Measurements from ENCODE around the gene INPPL1.
"Not testable (repeated sequence)": the region's sequence is repeated elsewhere in the genome, so short reads cannot be mapped to it uniquely, and the experiment has no call there.

The INPPL1 gene, protein sequence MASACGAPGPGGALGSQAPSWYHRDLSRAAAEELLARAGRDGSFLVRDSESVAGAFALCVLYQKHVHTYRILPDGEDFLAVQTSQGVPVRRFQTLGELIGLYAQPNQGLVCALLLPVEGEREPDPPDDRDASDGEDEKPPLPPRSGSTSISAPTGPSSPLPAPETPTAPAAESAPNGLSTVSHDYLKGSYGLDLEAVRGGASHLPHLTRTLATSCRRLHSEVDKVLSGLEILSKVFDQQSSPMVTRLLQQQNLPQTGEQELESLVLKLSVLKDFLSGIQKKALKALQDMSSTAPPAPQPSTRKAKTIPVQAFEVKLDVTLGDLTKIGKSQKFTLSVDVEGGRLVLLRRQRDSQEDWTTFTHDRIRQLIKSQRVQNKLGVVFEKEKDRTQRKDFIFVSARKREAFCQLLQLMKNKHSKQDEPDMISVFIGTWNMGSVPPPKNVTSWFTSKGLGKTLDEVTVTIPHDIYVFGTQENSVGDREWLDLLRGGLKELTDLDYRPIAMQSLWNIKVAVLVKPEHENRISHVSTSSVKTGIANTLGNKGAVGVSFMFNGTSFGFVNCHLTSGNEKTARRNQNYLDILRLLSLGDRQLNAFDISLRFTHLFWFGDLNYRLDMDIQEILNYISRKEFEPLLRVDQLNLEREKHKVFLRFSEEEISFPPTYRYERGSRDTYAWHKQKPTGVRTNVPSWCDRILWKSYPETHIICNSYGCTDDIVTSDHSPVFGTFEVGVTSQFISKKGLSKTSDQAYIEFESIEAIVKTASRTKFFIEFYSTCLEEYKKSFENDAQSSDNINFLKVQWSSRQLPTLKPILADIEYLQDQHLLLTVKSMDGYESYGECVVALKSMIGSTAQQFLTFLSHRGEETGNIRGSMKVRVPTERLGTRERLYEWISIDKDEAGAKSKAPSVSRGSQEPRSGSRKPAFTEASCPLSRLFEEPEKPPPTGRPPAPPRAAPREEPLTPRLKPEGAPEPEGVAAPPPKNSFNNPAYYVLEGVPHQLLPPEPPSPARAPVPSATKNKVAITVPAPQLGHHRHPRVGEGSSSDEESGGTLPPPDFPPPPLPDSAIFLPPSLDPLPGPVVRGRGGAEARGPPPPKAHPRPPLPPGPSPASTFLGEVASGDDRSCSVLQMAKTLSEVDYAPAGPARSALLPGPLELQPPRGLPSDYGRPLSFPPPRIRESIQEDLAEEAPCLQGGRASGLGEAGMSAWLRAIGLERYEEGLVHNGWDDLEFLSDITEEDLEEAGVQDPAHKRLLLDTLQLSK

DNA sequence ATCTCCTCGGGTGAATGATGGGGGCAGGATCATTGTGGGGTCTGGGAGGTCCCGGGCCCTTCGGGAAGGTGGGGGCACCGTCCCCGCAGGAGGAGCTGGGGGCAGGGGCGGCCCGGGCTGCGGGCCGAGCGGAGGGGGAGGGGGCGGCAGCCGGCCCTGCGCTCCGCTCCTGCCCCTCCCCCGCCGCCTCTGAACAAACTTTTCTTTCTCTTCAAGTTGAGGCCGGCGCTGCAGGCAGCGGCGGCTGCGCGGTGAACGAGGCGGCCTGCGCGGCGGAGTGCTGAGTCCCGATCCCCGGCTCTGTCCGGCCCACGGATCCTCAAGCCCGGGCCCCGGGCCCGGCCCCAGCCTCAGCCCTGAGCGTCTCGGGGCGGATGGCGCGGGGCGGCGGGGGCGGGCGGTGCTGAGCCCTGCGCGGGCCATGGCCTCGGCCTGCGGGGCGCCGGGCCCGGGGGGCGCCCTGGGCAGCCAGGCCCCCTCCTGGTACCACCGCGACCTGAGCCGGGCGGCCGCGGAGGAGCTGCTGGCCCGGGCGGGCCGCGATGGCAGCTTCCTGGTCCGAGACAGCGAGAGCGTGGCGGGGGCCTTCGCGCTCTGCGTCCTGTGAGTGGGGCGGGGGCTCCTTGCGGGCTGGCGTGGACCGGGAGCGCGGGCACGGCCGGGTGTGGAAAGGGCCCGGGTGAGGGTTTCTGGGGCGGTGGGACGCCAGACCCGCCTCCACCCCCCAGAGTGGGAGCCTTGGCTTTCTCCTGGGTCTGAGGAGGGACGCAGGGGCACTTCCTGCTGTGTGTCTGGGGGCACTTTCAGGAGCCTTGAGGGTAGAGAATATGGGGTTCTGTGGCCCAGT, at the start of gene INPPL1:
Gene INPPL1 (plus strand): TSS at position 204 of the 847 bp plus-strand sequence. CDS start 218 bp downstream, at position 422.
- DNase-seq (ENCODE audit: low read depth, low spot score): no peak

DNA sequence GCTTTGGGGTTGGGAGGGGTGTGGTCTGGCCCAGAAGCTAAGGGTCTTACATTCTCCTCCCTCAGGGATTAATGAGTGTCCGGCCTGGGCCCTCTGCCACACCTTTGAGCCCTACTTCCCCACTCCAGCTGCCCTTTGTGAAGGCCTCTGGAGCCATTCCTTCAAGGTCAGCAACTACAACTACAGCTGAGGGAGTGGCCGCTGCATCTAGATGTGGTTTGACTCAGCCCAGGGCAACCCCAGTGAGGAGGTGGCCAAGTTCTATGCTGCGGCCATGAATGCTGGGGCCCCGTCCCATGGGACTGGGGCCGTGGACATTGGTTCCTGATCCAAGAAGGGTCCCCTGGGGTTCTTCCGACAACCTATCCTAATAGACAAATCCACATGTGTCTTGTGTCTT, 46.9 kb upstream of the INPPL1 start:
- DNase-seq (ENCODE audit: low read depth, low spot score): no peak

DNA sequence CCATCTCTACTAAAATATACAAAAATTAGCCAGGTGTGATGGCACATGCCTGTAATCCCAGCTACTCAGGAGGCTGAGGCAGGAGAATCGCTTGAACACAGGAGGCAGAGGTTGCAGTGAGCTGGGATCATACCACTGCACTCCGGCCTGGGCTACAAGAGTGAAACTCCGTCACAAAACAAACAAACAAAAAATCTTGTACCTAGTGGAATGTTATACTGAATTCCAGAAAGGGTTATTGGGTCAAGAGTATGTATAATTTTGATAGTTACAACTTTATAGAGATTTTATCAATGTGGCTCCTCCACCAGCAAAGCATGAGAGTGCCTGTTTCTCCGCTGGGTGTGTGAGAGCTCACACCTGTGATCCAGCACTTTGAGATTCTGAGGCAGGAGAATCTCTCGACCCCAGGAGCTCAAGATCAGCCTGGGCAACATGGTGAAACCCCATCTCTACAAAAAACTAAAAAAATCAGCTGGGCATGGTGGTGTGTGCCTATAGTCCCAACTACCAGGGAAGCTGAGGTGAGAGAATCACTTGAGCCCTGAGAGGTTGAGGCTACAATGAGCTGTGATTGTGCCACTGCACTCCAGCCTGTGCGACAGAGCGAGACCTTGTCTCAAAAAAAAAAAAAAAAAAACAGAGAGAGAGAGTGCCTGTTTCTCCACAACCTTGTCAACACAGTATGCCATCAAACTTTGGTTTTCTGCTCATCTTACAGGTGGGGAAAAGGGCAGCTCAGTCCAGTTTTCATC, 45.3 kb upstream of the INPPL1 start:
- no peak for DNase-seq (ENCODE audit: low read depth, low spot score)

DNA sequence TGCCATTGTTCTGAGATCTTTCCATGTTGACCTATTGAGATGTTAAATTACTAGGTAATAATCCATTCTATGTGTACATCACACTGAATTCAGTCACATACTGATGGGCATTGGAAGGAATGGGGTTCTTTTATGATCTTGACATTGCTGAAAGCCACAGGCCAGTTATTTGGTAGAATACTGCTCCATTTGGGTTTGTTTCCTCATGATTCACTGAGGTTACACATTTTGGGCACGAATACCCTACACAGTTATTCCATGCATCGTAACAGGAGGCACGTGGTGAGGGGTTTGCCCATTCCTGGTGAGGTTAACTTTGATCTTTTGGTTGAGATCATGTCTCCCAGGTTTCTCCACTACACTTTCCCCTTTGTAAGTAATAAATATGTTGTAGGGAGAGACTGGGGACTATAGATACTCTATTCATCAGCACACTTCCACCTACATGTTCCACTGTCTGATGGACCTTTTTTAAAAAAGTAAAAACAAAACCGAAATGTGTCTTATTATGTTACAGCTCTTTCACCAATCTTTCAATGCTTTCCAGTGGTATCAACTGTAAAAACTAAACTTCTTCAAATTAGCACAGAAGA, 44.7 kb upstream of the INPPL1 start:
- DNase-seq (ENCODE audit: low read depth, low spot score): no peak

DNA sequence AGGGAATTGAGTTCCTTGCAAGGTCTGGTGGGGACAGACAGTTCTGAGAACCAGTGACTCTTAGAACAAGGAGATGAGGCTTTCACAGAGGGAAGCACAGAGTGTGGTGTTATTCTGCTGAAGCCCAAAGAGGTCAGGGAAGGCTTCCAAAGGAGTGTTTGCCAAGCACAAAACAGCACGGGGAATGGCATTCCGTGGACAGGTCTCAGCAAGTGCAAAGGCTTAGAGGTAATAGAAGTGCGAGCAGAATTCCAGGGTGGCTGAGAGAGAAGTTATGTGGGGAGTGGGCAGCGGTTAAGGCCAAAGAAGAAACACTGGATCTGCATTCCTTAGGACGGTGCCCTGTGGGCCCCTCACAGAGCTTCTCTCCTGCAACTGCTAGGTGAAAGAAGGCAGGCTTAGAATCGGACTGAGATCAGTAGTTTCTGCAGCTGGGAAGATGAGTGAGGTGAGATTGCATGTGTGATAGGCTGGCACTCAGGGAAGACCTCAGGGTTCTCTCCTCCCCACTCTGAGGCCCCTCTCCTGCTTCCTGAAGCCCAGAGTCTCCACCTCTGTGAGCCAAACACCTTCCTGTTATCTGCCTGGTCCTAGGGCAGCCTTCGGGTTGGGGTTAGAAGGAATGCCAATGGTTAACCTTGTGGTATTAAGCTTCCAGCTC, 43.5 kb upstream of the INPPL1 start:
- DNase-seq (ENCODE audit: low read depth, low spot score): not testable (repeated sequence)

DNA sequence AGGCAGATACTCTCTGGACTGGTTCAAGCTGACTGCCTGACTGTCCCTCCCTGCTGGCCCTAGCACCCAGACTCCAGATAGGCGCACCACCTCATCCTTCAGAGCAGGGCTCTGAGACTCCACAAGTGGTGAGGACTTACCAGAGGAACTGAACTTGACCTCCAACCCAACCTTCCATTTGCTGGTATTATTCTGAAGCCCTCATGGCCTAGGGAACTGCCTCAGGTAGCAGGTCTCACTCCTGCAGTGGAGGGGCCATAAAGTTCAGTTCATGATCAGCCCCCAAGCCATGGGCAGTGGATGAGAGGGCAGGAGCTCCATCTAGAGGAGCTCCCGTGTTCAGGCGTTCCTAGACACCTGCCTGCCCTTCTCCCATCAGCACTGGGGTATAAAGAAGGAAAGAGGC, 43.0 kb upstream of the INPPL1 start:
- not testable (repeated sequence) for DNase-seq (ENCODE audit: low read depth, low spot score)

DNA sequence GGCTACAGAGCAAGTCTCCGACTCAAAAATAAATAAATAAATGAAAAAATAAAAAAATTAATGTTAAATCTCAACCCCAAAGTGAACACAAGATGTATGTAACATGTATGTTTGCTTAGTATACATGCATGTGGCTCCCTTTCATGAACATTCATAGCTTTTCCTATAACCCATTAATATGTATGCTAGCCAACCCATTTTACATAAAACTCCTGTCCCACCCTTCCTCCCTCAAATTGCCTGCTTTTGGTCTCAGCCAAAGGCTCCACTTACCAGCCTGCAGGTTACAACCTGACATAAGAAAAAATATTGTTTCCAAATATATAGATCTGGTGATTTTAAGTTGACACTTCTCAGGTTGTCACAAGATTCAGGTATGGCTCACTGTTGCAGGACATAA, 36.3 kb upstream of the INPPL1 start:
- no peak for DNase-seq (ENCODE audit: low read depth, low spot score)

DNA sequence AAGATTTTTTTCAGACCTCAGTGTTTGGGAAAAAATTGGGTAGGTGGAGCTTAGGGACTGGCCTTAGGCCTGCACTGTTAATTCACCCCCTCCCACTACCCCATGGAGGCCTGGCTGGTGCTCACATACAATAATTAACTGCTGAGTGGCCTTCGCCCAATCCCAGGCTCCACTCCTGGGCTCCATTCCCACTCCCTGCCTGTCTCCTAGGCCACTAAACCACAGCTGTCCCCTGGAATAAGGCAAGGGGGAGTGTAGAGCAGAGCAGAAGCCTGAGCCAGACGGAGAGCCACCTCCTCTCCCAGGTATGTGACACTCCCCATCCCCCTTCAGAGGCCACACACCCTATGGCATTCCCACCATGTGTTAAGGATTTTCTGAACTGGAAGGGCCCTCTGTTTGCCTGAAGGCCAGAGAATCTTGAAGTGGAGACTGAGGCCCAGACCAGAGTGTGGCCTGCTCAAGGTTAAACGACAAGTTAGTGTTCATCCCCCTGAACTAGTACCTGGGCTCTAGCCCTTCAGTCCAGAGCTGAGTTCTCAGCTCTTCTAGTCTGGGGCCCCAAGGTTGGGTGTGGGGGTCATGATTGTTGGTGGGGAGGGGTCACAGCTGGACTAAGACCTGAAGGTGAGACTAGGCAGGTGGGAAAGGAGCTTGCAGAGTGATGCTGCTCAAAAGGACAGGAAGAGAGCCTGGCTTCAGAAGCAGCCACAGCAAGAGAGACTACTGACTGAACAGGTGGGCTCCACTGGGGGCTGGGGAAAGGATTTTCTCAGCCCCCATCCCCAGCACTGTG, 34.9 kb upstream of the INPPL1 start:
- no peak for DNase-seq (ENCODE audit: low read depth, low spot score)

DNA sequence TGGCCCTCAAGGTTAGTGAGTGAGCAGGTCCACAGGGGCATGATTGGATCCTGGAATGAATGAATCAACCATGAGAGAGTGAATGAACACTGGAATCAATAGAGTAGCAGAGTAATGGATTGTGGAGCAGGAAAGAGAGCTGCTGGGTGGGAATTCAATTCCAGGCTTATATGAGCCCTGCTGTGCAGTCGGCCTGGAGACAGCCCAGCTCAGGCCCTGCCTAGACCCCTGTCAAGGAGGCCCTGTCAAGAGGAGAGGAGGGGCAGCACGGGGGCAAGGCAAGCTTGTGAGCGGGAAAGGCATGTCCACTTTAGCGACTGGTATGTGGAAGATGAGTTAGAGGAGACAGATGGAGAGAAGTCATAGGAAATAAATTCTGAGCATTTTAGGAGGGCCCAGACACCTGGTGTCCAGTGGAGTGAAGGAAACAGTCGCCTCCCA, 33.9 kb upstream of the INPPL1 start:
- no peak for DNase-seq (ENCODE audit: low read depth, low spot score)

DNA sequence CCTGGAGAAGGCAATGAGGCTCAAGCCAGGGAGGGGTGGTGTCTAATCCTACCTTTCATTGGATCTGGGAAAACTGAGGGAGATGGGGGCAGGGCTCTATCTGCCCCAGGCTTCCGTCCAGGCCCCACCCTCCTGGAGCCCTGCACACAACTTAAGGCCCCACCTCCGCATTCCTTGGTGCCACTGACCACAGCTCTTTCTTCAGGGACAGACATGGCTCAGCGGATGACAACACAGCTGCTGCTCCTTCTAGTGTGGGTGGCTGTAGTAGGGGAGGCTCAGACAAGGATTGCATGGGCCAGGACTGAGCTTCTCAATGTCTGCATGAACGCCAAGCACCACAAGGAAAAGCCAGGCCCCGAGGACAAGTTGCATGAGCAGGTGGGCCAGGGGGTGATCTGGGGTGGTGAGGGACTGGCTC, 32.6 kb upstream of the INPPL1 start, which contains the start of gene FOLR1:
Gene FOLR1 (plus strand): TSS at position 180 of the 421 bp plus-strand sequence. CDS start 34 bp downstream, at position 214.
- no peak for DNase-seq (ENCODE audit: low read depth, low spot score)

DNA sequence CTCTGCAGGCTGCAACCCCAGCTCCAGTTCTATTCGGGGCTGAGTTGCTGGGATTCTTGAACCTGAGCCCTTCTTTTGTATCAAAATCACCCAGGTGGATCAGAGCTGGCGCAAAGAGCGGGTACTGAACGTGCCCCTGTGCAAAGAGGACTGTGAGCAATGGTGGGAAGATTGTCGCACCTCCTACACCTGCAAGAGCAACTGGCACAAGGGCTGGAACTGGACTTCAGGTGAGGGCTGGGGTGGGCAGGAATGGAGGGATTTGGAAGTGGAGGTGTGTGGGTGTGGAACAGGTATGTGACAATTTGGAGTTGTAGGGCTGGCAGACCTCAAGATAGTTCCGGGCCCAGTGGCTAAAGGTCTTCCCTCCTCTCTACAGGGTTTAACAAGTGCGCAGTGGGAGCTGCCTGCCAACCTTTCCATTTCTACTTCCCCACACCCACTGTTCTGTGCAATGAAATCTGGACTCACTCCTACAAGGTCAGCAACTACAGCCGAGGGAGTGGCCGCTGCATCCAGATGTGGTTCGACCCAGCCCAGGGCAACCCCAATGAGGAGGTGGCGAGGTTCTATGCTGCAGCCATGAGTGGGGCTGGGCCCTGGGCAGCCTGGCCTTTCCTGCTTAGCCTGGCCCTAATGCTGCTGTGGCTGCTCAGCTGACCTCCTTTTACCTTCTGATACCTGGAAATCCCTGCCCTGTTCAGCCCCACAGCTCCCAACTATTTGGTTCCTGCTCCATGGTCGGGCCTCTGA, 28.9 kb upstream of the INPPL1 start:
- DNase-seq (ENCODE audit: low read depth, low spot score): no peak

DNA sequence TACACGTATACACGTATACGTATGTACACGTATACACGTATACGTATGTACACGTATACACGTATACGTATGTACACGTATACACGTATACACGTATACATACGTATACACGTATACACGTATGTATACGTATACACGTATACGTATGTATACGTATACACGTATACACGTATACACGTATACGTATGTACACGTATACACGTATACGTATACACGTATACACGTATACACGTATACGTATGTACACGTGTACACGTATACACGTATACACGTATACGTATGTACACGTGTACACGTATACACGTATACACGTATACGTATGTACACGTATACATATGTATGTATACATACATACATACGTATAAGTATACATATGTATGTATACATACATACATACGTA, 23.1 kb upstream of the INPPL1 start:
- not testable (repeated sequence) for DNase-seq (ENCODE audit: low read depth, low spot score)

DNA sequence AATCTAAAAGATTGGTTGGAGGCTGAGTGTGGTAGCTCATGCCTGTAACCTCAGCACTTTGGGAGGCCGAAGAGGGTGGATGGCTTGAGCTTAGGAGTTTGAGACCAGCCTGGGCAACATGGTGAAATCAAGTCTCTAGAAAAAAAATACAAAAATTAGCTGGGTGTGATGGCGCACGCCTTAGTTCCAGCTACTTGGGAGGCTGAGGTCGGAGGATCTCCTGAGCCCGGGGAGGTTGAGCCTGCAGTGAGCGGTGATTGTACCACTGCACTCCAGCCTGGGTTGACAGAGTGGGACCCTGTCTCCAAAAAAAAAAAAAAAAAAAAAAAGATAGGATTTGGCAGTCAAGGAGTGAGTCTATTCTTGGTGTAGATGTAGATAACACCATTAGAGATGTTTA, 22.0 kb upstream of the INPPL1 start:
- no peak for DNase-seq (ENCODE audit: low read depth, low spot score)

DNA sequence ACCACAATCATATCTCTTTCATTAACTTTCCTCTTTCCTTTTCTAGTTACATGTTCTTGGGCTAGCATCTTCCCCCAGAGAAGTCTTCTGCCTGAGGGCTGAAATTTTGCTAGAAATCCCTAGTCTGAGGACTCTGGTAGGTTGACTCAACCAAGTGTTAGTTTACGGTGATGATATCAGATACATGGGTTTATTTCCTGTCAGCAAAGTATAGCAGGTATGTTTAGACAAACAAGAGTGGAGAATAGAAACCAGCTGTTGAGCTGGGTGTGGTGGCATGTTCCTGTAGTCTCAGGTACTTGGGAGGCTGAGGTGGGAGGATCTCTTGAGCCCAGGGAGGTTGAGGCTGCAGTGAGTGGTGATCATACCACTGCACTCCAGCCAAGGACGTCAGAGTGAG, 21.4 kb upstream of the INPPL1 start:
- DNase-seq (ENCODE audit: low read depth, low spot score): no peak

DNA sequence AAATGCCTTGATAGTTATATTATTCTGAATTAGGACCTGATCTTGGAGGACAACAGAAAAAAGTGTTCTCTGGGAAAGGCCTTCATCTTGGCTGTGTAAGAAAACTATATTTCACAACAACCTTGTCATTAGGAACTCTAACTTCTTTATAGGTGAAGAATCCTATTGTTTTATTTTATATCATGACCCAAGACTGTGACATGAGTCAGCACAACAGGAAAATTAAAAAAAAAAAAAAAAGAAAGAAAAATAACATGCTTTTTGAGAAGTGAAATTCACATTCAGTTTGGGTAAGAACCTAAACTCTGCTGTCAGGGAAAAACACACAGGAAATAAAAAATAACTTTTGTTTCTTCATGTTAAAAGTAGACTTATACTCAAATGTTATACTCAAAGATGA, 19.7 kb upstream of the INPPL1 start:
- DNase-seq (ENCODE audit: low read depth, low spot score): no peak

DNA sequence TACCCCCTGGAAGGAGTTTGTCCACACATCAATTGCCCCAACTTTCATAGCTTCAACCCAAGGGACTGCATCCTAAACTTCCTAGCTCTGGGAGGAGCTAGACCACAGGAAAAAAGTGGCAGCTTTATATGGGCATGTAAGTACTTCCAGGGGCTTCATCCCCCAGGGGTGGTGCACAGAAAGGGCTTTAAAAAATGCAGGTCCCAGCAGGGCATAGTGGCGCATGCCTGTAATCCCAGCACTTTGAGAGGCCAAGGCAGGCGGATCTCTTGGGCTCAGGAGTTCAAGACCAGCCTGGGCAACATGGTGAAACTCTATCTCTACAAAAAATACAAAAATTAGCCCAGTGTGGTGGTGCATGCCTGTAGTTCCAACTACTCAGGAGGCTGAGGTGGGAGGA, 17.8 kb upstream of the INPPL1 start:
- not testable (repeated sequence) for DNase-seq (ENCODE audit: low read depth, low spot score)

DNA sequence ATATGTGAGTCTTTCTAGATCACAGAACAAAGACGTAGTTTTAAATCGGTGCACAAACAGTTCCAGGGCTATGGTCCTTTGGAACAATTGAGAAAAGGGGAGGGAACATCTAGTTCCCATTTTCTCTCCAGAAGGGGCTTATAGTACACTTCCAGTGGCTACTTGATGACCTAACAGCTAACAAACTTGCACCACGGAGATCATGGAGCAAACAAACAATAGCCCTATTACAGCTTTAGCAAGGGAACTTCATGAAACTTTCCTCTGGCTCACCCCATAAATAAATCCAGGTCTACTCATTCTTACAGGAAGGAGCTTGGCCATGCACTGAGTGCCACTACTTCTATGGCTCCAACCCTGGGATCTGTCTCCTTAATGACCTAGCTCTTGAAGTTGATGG, 16.3 kb upstream of the INPPL1 start:
- no peak for DNase-seq (ENCODE audit: low read depth, low spot score)

DNA sequence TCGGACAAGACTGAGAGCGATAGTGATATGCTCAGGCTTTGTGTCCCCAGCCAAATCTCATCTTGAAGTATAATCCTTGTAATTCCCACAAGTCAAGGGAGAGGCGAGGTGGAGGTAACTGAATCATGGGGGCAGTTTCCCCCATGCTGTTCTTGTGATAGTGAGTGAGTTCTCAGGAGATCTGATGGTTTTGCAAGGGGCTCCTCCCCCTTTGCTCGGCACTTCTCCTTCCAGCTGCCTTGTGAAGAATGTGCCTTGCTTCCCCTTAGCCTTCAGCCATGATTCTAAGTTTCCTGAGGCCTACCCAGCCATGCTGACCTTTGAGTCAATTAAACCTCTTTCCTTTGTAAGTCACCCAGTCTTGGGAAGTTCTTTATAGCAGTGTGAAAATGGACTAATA, 15.5 kb upstream of the INPPL1 start:
- no peak for DNase-seq (ENCODE audit: low read depth, low spot score)

All from smooth muscle cell of the brain vasculature (primary cell).